ENCODE results near the gene ARHGAP28. TPM values are rescaled to one million over a fixed set of nuclear protein-coding genes. Genes with fewer than 3 reads are reported as not detected.

ARHGAP28 gene
- total RNA-seq, 1 donor from 2014 or later = 161 TPM

GRCh38 chr18:6775237-6775636 is 45.7 kb downstream of the ARHGAP28 start:
- peak overlapping the region; percentile 96 for H3K27ac Mint-ChIP-seq
- H3K9me3 Mint-ChIP-seq = no peaks in the 10 kb centered on the region
- no peaks in the 10 kb centered on the region for H3K27me3 Mint-ChIP-seq (ENCODE audit: low read depth)
- no peak for TF ChIP-seq CTCF (IDR thresholded peaks at IDR 0.05; ENCODE audit: unreplicated experiment)
- no peak for DNase-seq (ENCODE audit: low spot score in 2 of 2, unreplicated experiment in 2 of 2)
- no peaks in the 10 kb centered on the region for H3K36me3 Mint-ChIP-seq
- H3K4me1 Mint-ChIP-seq = peaks cover 82% of the 10 kb centered on the region
- H3K4me3 Mint-ChIP-seq = peak overlapping the region; percentile 56

GRCh38 chr18:6775702-6776101 is 46.2 kb downstream of the ARHGAP28 start:
- H3K9me3 Mint-ChIP-seq = no peaks in the 10 kb centered on the region
- H3K4me1 Mint-ChIP-seq = peaks cover 80% of the 10 kb centered on the region
- no peak for TF ChIP-seq CTCF (IDR thresholded peaks at IDR 0.05; ENCODE audit: unreplicated experiment)
- peak overlapping the region; percentile 96 for H3K27ac Mint-ChIP-seq
- DNase-seq (ENCODE audit: low spot score in 2 of 2, unreplicated experiment in 2 of 2) = no peak
- no peaks in the 10 kb centered on the region for H3K36me3 Mint-ChIP-seq
- peak overlapping the region; percentile 56 for H3K4me3 Mint-ChIP-seq
- H3K27me3 Mint-ChIP-seq (ENCODE audit: low read depth) = no peaks in the 10 kb centered on the region

GRCh38 chr18:6776188-6776587 is 46.7 kb downstream of the ARHGAP28 start:
- peak overlapping the region; percentile 56 for H3K4me3 Mint-ChIP-seq
- H3K27ac Mint-ChIP-seq = peak overlapping the region; percentile 96
- H3K9me3 Mint-ChIP-seq = no peaks in the 10 kb centered on the region
- no peak for DNase-seq (ENCODE audit: low spot score in 2 of 2, unreplicated experiment in 2 of 2)
- H3K36me3 Mint-ChIP-seq = no peaks in the 10 kb centered on the region
- H3K4me1 Mint-ChIP-seq = peaks cover 84% of the 10 kb centered on the region
- no peak for TF ChIP-seq CTCF (IDR thresholded peaks at IDR 0.05; ENCODE audit: unreplicated experiment)
- H3K27me3 Mint-ChIP-seq (ENCODE audit: low read depth) = no peaks in the 10 kb centered on the region

GRCh38 chr18:6777509-6777908 is 48.0 kb downstream of the ARHGAP28 start:
- no peak for DNase-seq (ENCODE audit: low spot score in 2 of 2, unreplicated experiment in 2 of 2)
- no peak overlapping the region for H3K4me3 Mint-ChIP-seq
- H3K36me3 Mint-ChIP-seq = no peaks in the 10 kb centered on the region
- no peaks in the 10 kb centered on the region for H3K27me3 Mint-ChIP-seq (ENCODE audit: low read depth)
- no peak for TF ChIP-seq CTCF (IDR thresholded peaks at IDR 0.05; ENCODE audit: unreplicated experiment)
- no peaks in the 10 kb centered on the region for H3K9me3 Mint-ChIP-seq
- H3K27ac Mint-ChIP-seq = peak overlapping the region; percentile 96
- peaks cover 88% of the 10 kb centered on the region for H3K4me1 Mint-ChIP-seq

GRCh38 chr18:6778459-6779247 is 49.1 kb downstream of the ARHGAP28 start:
- no peaks in the 10 kb centered on the region for H3K27me3 Mint-ChIP-seq (ENCODE audit: low read depth)
- TF ChIP-seq CTCF (IDR thresholded peaks at IDR 0.05; ENCODE audit: unreplicated experiment) = no peak
- H3K36me3 Mint-ChIP-seq = no peaks in the 10 kb centered on the region
- H3K27ac Mint-ChIP-seq = peak overlapping the region; percentile 86
- no peak overlapping the region for H3K4me3 Mint-ChIP-seq
- no peaks in the 10 kb centered on the region for H3K9me3 Mint-ChIP-seq
- DNase-seq (ENCODE audit: low spot score in 2 of 2, unreplicated experiment in 2 of 2) = no peak
- peaks cover 88% of the 10 kb centered on the region for H3K4me1 Mint-ChIP-seq

All from mesothelial cell of epicardium (in vitro differentiated cells).